IMR-90 (cell line): ENCODE data around the gene NMRK2. TPM values are rescaled to one million over a fixed set of nuclear protein-coding genes. Genes with fewer than 3 reads are reported as not detected.

Experiments
- ATAC-seq: fragments of 200-7000 bp; cut with Tn5 transposase; 2 replicates; pipeline ENCODE4 v1.9.1; 2020; ENCODE audit warnings: low read depth, mild to moderate bottlenecking, moderate library complexity
- BruUV-seq: library from RNA; stranded (reverse); fragments of 400-500 nt; replicated peaks from 2 replicates; lab custom pipeline; 2021; lab: Mats Ljungman, UMichigan
- CTCF ChIA-PET: fragments of 300-600 bp; formaldehyde crosslinking; extraction: SDS; loops from one replicate; lab custom pipeline; 2021; ENCODE audit warnings: antibody characterized with exemption; lab: Yijun Ruan, JAX
- POLR2A ChIA-PET: fragments of 300-600 bp; sonication (Branson Sonifier 250); formaldehyde crosslinking; loops from one replicate; lab custom pipeline; 2022; ENCODE audit warnings: antibody characterized with exemption; ENCODE audit not compliant: unreplicated experiment; lab: Charles Lee
- DNase-seq: peaks from one replicate; pipeline ENCODE4 v3.0.0; 2013
- H2AFZ ChIP-seq: replicated peaks from 2 replicates; pipeline ENCODE3; 2013; ENCODE audit warnings: low read length, mild to moderate bottlenecking; ENCODE audit not compliant: poor library complexity
- H2AK5ac ChIP-seq: 2 replicates; pipeline ENCODE4 v1.6.1; 2013; ENCODE audit warnings: low read depth, low read length, inconsistent platforms
- H2AK9ac ChIP-seq: replicated peaks from 2 replicates; pipeline ENCODE3; 2013; ENCODE audit warnings: mild to moderate bottlenecking, low read depth, low read length, moderate library complexity; ENCODE audit not compliant: poor library complexity
- H2BK120ac ChIP-seq: 2 replicates; pipeline ENCODE4 v1.6.1; 2013; ENCODE audit warnings: low read depth, low read length, inconsistent platforms
- H2BK15ac ChIP-seq: 3 replicates; pipeline ENCODE4 v1.6.1; 2013; ENCODE audit warnings: low read depth, low read length, inconsistent platforms
- H2BK20ac ChIP-seq: 2 replicates; pipeline ENCODE4 v1.6.1; 2013; ENCODE audit warnings: low read depth, mild to moderate bottlenecking, inconsistent platforms, low read length, moderate library complexity
- H2BK5ac ChIP-seq: 2 replicates; pipeline ENCODE4 v1.6.1; 2013; ENCODE audit warnings: mild to moderate bottlenecking, low read depth, low read length, inconsistent platforms; ENCODE audit not compliant: poor library complexity, severe bottlenecking
- H3K14ac ChIP-seq: replicated peaks from 2 replicates; pipeline ENCODE4 v1.6.1; 2013; ENCODE audit warnings: low read depth, low read length, inconsistent platforms
- H3K18ac ChIP-seq: 2 replicates; pipeline ENCODE4 v1.6.1; 2013; ENCODE audit warnings: low read depth, low read length, control low read depth
- H3K23ac ChIP-seq: 2 replicates; pipeline ENCODE4 v1.6.1; 2013; ENCODE audit warnings: low read depth, low read length, inconsistent platforms
- H3K27ac ChIP-seq: 2 replicates; pipeline ENCODE4 v1.5.1; 2013; ENCODE audit warnings: mild to moderate bottlenecking, control low read depth, low read length; ENCODE audit not compliant: insufficient read depth
- H3K27me3 ChIP-seq: 2 replicates; pipeline ENCODE4 v1.6.1; 2013; ENCODE audit warnings: low read length; ENCODE audit not compliant: control insufficient read depth, insufficient read depth
- H3K36me3 ChIP-seq: 2 replicates; pipeline ENCODE4 v1.6.1; 2013; ENCODE audit warnings: low read length, mixed read lengths; ENCODE audit not compliant: control insufficient read depth, insufficient read depth
- H3K4ac ChIP-seq: 2 replicates; pipeline ENCODE4 v1.6.1; 2013; ENCODE audit warnings: low read depth, low read length, inconsistent platforms
- H3K4me1 ChIP-seq: 2 replicates; pipeline ENCODE4 v1.6.1; 2013; ENCODE audit warnings: low read length, mixed read lengths; ENCODE audit not compliant: control insufficient read depth, insufficient read depth
- H3K4me2 ChIP-seq: 2 replicates; pipeline ENCODE4 v1.6.1; 2013; ENCODE audit warnings: low read depth, mild to moderate bottlenecking, control low read depth, low read length, moderate library complexity
- H3K4me3 ChIP-seq: 2 replicates; pipeline ENCODE4 v1.5.1; 2013; ENCODE audit warnings: low read depth, mild to moderate bottlenecking, control low read depth, low read length, moderate library complexity; ENCODE audit not compliant: insufficient read depth
- H3K56ac ChIP-seq: 2 replicates; pipeline ENCODE4 v1.6.1; 2013; ENCODE audit warnings: low read length, inconsistent platforms; ENCODE audit not compliant: insufficient read depth; ENCODE audit errors: extremely low read depth
- H3K79me1 ChIP-seq, 2 experiments: 2 replicates each; pipeline ENCODE4 v1.6.1; 2013; ENCODE audit warnings: low read length in 2 of 2, inconsistent platforms in 1 of 2, low read depth in 1 of 2
- H3K9ac ChIP-seq: 2 replicates; pipeline ENCODE4 v1.6.1; 2013; ENCODE audit warnings: low read depth, low read length, control low read depth
- H3K9me1 ChIP-seq: 2 replicates; pipeline ENCODE4 v1.6.1; 2013; ENCODE audit warnings: low read length, inconsistent platforms; ENCODE audit not compliant: insufficient read depth
- H3K9me3 ChIP-seq: 2 replicates; pipeline ENCODE4 v1.6.1; 2013; ENCODE audit warnings: low read length; ENCODE audit not compliant: control insufficient read depth, insufficient read depth
- H4K20me1 ChIP-seq: 2 replicates; pipeline ENCODE4 v1.6.1; 2013; ENCODE audit warnings: low read length, inconsistent platforms; ENCODE audit not compliant: insufficient read depth
- H4K5ac ChIP-seq: 2 replicates; pipeline ENCODE4 v1.6.1; 2013; ENCODE audit warnings: mild to moderate bottlenecking, low read depth, low read length, control low read depth
- H4K8ac ChIP-seq, 2 experiments: 2 replicates each; pipeline ENCODE4 v1.6.1; 2013; ENCODE audit warnings: low read depth in 2 of 2, low read length in 2 of 2, control low read depth in 1 of 2, inconsistent platforms in 1 of 2
- H4K91ac ChIP-seq: 2 replicates; pipeline ENCODE4 v1.6.1; 2013; ENCODE audit warnings: low read depth, low read length, inconsistent platforms; ENCODE audit not compliant: insufficient read depth
- BHLHE40 ChIP-seq: fragments of 150-350 bp; IDR thresholded peaks from 2 replicates; pipeline ENCODE4 v1.6.1; 2016; ENCODE audit warnings: mild to moderate bottlenecking, low read depth, low read length
- CEBPB ChIP-seq: IDR thresholded peaks from 2 replicates; pipeline ENCODE4 v1.6.1; 2012; ENCODE audit warnings: low read depth, low read length, improper control_type of control experiment
- CHD1 ChIP-seq: IDR thresholded peaks from 2 replicates; pipeline ENCODE4 v1.6.1; 2012; ENCODE audit warnings: low read depth, low read length, improper control_type of control experiment
- FOS ChIP-seq: fragments of 150-350 bp; IDR thresholded peaks from 2 replicates; pipeline ENCODE4 v1.6.1; 2016; ENCODE audit warnings: low read depth, low read length
- MAFK ChIP-seq: IDR thresholded peaks from 2 replicates; pipeline ENCODE4 v1.6.1; 2012; ENCODE audit warnings: low read depth, low read length, improper control_type of control experiment
- MXI1 ChIP-seq: IDR thresholded peaks from 2 replicates; pipeline ENCODE4 v1.6.1; 2012; ENCODE audit warnings: low read depth, mild to moderate bottlenecking, low read length, moderate library complexity, borderline replicate concordance
- NFE2L2 ChIP-seq: fragments of 150-350 bp; IDR thresholded peaks from 2 replicates; pipeline ENCODE4 v1.6.1; 2016; ENCODE audit warnings: low read depth, mild to moderate bottlenecking, low read length
- POLR2A ChIP-seq: IDR thresholded peaks from 2 replicates; pipeline ENCODE4 v1.6.1; 2012; ENCODE audit warnings: mild to moderate bottlenecking, low read depth, low read length
- RAD21 ChIP-seq: IDR thresholded peaks from 2 replicates; pipeline ENCODE4 v1.6.1; 2012; ENCODE audit warnings: low read length, improper control_type of control experiment
- RCOR1 ChIP-seq: IDR thresholded peaks from 2 replicates; pipeline ENCODE4 v1.6.1; 2012; ENCODE audit warnings: mild to moderate bottlenecking, low read length, improper control_type of control experiment; ENCODE audit not compliant: insufficient replicate concordance
- RFX5 ChIP-seq: IDR thresholded peaks from 2 replicates; pipeline ENCODE4 v1.8.0; 2012; ENCODE audit warnings: low read depth, mild to moderate bottlenecking, low read length, moderate library complexity
- SMC3 ChIP-seq: fragments of 150-350 bp; IDR thresholded peaks from 2 replicates; pipeline ENCODE4 v1.6.1; 2016; ENCODE audit warnings: low read depth, mild to moderate bottlenecking, antibody characterized with exemption, low read length, moderate library complexity
- WGBS, 2 experiments: methylation state at CpG; one replicate each; pipeline versions ENCODE4 v1.1.5 to v1.1.7; 2013; ENCODE audit warnings: missing lambda C conversion rate in 2 of 2; ENCODE audit not compliant: insufficient read length in 1 of 2; ENCODE audit errors: extremely low coverage in 2 of 2; 5-methylcytosine and 5-hydroxymethylcytosine counted together
- dilution Hi-C: fragments of 300-500 bp; cut with HindIII; formaldehyde crosslinking; loops from one replicate; pipeline ENCODE4 v1.14.3; 2018; ENCODE audit warnings: low sequenced_read_pairs; ENCODE audit not compliant: unreplicated experiment
- in situ Hi-C: fragments of 300-500 bp; cut with MboI; formaldehyde crosslinking; loops from 3 replicates; pipeline ENCODE4 v1.14.3; 2019; ENCODE audit warnings: low sequenced_read_pairs, inconsistent platforms, mixed read lengths
- intact Hi-C: fragments of 100-400 bp; cut with micrococcal nuclease; formaldehyde crosslinking; loops from 2 replicates; pipeline ENCODE4 v1.10.0; 2022
- polyA plus RNA-seq, 3 experiments: library from polyadenylated mRNA; depleted of rRNA; stranded (reverse); fragments of >200 nt; gene quantifications; 2 replicates each; pipeline ENCODE4 v1.2.3, GENCODE V29; 2012; ENCODE audit warnings: low replicate concordance in 1 of 3
- total RNA-seq: library from RNA; depleted of rRNA; stranded (reverse); fragments of >200 nt; gene quantifications from 2 replicates; pipeline ENCODE4 v1.2.3, GENCODE V29; 2012
- TF ChIP-seq, protein P1 (sequence below): conservative IDR thresholded peaks from 2 replicates; pipeline ENCODE4 v1.5.1; 2012; ENCODE audit warnings: mild to moderate bottlenecking, low read depth, low read length, improper control_type of control experiment
- TF ChIP-seq, protein P2 (sequence below): fragments of 150-350 bp; IDR thresholded peaks from 2 replicates; pipeline ENCODE4 v1.6.1; 2017; ENCODE audit warnings: mild to moderate bottlenecking, antibody characterized with exemption, low read length, low read depth
- TF ChIP-seq, protein P3 (sequence below): fragments of 150-350 bp; IDR thresholded peaks from 2 replicates; pipeline ENCODE4 v1.6.1; 2016; ENCODE audit warnings: low read depth, mild to moderate bottlenecking, low read length, moderate library complexity, borderline replicate concordance

The NMRK2 gene
- total and polyA plus RNA-seq, 2 of the 4 experiments (the other 2 are of a cell fraction): not detected

DNA sequence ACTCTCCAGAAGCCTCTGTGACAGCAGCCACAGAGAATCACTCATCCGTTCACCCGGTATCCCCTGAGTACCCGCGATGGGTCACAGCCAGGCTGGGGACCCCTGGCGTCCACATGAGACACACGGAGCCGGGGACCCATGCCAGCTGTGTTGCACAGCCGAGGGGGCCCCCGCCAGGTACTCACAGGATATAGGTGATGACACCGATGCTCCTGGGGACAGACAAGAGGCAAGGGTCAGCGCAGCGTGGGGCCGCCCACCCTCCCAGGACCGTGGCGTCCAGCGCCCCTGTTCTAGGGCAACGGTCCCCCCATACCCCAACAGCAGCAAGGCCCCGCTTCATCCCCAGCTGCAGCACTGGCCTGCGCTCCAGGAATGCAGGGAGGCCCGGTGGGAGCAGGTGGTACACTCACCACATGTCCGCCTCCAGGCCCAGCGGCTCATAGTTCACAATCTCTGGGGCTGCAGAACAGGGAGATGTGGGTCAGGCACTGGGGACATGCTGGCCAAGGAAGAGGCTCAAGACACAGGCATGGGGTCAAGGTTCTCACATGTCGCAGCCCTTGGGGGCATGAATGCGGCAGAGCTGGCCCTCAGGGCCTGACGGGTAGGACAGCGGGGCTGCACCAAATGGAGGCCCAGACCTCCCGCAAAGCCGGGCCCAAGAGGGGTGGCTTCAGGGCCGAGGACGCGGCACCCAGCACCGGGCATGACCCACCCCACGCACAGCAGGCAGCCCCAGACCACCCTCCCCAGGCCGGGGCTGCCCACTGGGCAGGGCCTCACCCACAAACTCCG, 30.8 kb downstream of the NMRK2 start:
- Histone ChIP-seq H3K79me1 (peaks cover 9 to 74% of the 10 kb centered on the region in 2 experiments), H3K4me2 (no peak overlapping the region), H2BK20ac (no peak overlapping the region), H4K8ac (no peak overlapping the region), H4K5ac (no peak overlapping the region), H2BK5ac (no peak overlapping the region), H3K4me1 (peaks cover 9% of the 10 kb centered on the region), H2AFZ (no peak overlapping the region), H3K18ac (no peak overlapping the region), H3K14ac (no peak overlapping the region), H3K9me1 (0 out of 2 replicates have a peak, but pooled peaks cover 16% of the 10 kb centered on the region), H2BK120ac (no peak overlapping the region), H3K4ac (no peak overlapping the region), H2AK9ac (no peak overlapping the region), H2BK15ac (no peak overlapping the region), H3K36me3 (peaks cover 81% of the 10 kb centered on the region), H3K27ac (no peak overlapping the region), H4K20me1 (peaks cover 95% of the 10 kb centered on the region), H2AK5ac (no peak overlapping the region), H3K9me3 (no peaks in the 10 kb centered on the region), H3K56ac (no peak overlapping the region), H3K9ac (no peak overlapping the region), H3K4me3 (no peak overlapping the region), H4K91ac (no peak overlapping the region), H3K27me3 (no peaks in the 10 kb centered on the region), H3K23ac (no peak overlapping the region)
- ATAC-seq (no peak), DNase-seq (no peak)
- dilution Hi-C loops: no loop called here
- ChIA-PET POLR2A (interaction anchor here (0.6 kb wide), 1 partner anchor 12 kb away, joined by 12 read pairs; no protein-coding TSS in a partner anchor), CTCF (no interaction called here)
- no TSS peak for BruUV-seq
- intact Hi-C loops: no loop called here
- WGBS, 2 experiments: 99% methylated on average over 12 of the region's 35 CpGs; no CpG with 5 or more reads in 1 of the 2 experiments
- in situ Hi-C loops: no loop called here
- TF ChIP-seq MAFK: no peak
- TF ChIP-seq CEBPB: no peak
- TF ChIP-seq MXI1: no peak
- TF ChIP-seq CHD1: no peak
- TF ChIP-seq, protein P1, sequence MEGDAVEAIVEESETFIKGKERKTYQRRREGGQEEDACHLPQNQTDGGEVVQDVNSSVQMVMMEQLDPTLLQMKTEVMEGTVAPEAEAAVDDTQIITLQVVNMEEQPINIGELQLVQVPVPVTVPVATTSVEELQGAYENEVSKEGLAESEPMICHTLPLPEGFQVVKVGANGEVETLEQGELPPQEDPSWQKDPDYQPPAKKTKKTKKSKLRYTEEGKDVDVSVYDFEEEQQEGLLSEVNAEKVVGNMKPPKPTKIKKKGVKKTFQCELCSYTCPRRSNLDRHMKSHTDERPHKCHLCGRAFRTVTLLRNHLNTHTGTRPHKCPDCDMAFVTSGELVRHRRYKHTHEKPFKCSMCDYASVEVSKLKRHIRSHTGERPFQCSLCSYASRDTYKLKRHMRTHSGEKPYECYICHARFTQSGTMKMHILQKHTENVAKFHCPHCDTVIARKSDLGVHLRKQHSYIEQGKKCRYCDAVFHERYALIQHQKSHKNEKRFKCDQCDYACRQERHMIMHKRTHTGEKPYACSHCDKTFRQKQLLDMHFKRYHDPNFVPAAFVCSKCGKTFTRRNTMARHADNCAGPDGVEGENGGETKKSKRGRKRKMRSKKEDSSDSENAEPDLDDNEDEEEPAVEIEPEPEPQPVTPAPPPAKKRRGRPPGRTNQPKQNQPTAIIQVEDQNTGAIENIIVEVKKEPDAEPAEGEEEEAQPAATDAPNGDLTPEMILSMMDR: no peak
- TF ChIP-seq, protein P2, sequence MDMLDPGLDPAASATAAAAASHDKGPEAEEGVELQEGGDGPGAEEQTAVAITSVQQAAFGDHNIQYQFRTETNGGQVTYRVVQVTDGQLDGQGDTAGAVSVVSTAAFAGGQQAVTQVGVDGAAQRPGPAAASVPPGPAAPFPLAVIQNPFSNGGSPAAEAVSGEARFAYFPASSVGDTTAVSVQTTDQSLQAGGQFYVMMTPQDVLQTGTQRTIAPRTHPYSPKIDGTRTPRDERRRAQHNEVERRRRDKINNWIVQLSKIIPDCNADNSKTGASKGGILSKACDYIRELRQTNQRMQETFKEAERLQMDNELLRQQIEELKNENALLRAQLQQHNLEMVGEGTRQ: no peak
- no peak for TF ChIP-seq FOS
- TF ChIP-seq RCOR1: no peak
- no peak for TF ChIP-seq NFE2L2
- TF ChIP-seq, protein P3, sequence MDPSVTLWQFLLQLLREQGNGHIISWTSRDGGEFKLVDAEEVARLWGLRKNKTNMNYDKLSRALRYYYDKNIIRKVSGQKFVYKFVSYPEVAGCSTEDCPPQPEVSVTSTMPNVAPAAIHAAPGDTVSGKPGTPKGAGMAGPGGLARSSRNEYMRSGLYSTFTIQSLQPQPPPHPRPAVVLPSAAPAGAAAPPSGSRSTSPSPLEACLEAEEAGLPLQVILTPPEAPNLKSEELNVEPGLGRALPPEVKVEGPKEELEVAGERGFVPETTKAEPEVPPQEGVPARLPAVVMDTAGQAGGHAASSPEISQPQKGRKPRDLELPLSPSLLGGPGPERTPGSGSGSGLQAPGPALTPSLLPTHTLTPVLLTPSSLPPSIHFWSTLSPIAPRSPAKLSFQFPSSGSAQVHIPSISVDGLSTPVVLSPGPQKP: no peak
- no peak for TF ChIP-seq RAD21
- TF ChIP-seq SMC3: no peak
- TF ChIP-seq BHLHE40: no peak
- no peak for TF ChIP-seq RFX5
- TF ChIP-seq POLR2A: no peak
